ENCODE measurements around the gene RNU1-3.

Gene RNU1-3

DNA sequence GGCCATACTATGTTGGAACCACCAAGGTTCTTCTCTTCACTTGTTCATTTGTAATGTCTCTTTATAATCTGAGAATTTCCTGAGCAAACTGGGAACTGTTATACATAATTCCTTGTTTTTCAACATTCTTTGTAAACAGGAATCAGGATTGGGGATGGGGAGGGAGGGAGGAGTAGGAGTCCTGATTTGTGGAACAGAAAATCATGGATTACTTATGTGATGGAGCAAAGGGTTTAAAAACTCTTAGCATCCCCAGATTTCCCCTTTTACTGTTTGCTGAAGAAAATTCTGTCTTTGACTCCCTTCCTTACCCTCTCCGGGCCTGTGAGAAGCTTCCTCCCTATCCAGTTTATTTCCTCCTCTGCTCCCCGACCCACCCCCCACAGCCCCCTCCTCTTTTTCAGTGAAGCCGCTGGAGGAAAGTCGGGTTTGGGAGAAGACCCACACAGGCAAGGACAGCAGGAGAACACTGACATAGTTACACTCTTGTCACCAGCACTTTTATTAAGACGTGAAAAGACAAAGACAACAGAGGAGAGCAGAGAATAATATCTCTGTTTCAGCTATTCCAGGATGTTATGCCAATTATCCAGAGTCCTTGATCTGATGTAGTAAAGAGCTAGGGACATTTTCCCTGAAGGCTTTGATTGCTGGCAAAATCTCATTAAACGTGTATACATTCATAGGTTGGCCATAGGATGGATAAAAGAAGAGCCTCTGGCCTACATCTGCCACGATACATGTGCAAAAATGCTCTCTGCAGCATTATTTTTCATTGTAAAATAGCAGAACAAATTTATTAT lies 48.8 kb downstream of the RNU1-3 start:
- no peak for DNase-seq (ENCODE audit: low spot score)

DNA sequence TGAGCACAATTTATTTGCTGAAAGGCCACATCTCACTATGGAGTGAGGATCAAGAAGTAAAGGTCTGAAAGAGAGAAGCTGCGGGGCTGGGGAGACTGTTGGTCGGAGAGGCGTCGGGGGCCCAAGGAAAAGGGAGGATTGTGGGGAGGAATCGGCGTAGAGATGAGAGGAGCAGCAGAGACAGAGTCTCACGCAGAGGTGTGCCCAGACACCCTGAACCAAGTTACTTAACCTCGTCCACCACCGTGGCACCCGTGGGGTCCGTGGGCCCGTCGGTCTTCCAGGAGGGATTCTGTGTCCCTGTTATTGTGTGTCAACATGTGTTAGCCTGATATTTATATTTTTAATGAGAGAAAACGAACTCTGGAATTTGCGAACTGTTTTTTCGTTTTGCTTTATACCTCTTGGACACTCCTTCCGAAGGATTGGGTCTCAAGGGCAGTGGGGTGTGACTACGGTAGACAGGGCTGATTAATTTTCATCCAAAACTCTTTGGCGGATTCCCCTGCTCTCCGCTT lies 49.6 kb downstream of the RNU1-3 start:
- DNase-seq (ENCODE audit: low spot score): no peak
